AG09319 (cell line): Measurements from ENCODE around the gene SMPX.

Experiments used
- DNase-seq: peaks from one replicate; pipeline ENCODE4 v3.0.0-alpha.2; 2010; ENCODE audit warnings: low read depth; ENCODE audit errors: extremely low read depth
- TF ChIP-seq, protein P1 (sequence below): IDR thresholded peaks from 2 replicates; pipeline ENCODE4 v1.5.1; 2011; ENCODE audit warnings: low read depth, mild to moderate bottlenecking, inconsistent platforms, low read length, moderate library complexity

The SMPX gene

DNA sequence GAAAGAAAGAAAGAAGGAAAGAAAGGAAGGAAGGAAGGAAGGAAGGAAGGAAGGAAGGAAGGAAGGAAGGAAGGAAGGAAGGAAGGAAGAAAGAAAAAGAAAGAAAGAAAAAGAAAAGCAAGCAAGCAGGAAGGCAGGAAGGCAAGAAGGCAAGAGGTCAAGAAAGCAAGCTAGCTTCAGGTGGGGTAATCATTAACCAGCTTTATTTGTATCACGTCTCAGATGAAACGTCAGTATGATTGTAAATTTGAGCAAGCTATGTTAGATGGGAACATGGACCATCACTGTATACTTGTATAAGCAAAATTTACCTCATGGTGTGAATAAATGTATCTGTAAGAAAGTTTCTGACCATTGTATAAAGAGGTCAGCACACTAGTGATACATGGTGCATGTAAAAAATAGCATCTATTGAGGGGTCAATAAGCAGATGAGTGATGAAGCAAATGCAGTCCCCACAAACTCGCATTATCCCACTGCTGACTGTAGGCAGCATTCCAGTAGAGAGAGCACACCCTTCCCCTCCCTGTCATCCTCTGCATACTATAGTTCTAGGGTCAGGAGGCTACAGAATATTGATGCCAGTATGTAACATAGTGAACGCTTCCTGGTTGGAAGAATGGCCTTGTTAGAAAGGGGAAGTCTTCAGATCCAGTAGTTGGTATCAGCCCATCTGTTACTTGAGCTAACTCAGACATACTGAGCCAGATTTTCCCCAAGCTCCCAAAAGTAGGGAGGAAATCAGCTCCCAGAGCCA is 83.3 kb downstream of the SMPX start:
- DNase-seq: no peak

DNA sequence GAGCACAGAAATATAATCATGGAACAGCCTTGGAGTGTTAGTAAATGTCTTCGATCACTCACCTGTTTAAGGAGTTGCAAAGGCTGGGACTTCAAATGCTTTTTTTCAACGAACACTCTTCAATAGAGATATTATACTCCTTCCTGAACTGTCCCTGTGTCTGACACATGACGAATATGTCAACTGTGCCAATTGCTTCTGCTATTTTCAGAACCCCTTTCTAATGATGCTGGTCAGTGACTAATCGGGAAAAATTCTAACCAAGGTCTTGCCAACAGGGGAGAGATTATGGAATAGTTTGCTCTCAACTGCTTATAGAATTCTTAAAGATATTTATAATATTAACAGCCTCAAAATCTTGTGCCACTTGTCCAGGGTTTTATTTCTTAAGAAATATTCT is 91.2 kb downstream of the SMPX start:
- TF ChIP-seq, protein P1, sequence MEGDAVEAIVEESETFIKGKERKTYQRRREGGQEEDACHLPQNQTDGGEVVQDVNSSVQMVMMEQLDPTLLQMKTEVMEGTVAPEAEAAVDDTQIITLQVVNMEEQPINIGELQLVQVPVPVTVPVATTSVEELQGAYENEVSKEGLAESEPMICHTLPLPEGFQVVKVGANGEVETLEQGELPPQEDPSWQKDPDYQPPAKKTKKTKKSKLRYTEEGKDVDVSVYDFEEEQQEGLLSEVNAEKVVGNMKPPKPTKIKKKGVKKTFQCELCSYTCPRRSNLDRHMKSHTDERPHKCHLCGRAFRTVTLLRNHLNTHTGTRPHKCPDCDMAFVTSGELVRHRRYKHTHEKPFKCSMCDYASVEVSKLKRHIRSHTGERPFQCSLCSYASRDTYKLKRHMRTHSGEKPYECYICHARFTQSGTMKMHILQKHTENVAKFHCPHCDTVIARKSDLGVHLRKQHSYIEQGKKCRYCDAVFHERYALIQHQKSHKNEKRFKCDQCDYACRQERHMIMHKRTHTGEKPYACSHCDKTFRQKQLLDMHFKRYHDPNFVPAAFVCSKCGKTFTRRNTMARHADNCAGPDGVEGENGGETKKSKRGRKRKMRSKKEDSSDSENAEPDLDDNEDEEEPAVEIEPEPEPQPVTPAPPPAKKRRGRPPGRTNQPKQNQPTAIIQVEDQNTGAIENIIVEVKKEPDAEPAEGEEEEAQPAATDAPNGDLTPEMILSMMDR: no peak
- DNase-seq: no peak

More for the DNA sequence above, 83.3 kb downstream of the SMPX start:
- TF ChIP-seq, protein P1: no peak

DNA sequence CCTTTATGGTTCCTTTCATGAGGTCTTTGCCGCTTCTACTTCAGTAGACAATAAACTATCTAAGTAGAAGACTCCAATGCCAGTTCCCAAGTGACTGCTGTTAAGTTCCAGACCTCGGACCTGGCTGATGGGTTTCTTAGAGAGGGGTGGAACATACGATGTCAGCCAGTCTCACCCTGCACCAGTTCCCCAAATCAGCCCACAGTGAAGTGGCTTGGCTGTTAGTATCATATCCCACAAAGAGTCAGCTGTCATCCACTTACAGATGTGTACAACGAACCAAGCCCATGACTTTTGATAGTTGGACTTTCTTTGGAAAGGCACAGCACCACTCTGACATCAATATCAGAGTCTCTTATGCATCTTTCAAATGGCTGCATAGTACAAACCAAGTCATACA is 91.7 kb downstream of the SMPX start:
- no peak for DNase-seq
- TF ChIP-seq, protein P1: no peak

GRCh38 chrX:21662761-21663160 is 95.2 kb downstream of the SMPX start:
- TF ChIP-seq, protein P1: no peak
- no peak for DNase-seq

- TF ChIP-seq, protein P1: no peak
- no peak for DNase-seq
Measured at GRCh38 chrX:21661316-21661715, 96.6 kb downstream of the SMPX start.

- TF ChIP-seq, protein P1: no peak
- DNase-seq: no peak
Measured at GRCh38 chrX:21660156-21660555, 97.8 kb downstream of the SMPX start.

DNA sequence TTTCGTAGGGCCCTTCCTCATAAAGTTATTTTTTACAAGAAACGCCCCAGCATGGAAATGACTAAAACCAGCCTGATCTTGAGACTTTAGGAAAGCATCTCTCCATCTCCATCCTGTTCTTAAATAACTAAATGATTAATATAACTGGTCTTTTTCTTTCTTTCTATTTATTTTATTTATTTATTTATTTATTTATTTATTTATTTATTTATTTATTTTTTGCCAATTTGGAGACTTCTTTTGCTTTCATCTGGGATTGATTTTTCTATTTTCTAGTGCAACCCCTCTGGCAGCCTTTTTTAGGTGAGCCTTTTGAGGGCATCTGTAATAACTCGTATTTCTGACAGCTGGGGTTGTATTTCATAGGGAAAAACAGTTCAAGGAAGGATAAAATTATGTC is 98.6 kb downstream of the SMPX start:
- DNase-seq: no peak
- TF ChIP-seq, protein P1: no peak
